Central memory CD8-positive, alpha-beta T cell (primary cell): ENCODE measurements around the gene PITX1.

Experiments
- ATAC-seq: fragments of 150-1000 bp; cut with Tn5 transposase; replicated peaks from 2 replicates; pipeline ENCODE4 v1.10.0; 2022; ENCODE audit warnings: mild to moderate bottlenecking, moderate FRiP score, moderate number of reproducible peaks; ENCODE audit not compliant: poor library complexity, severe bottlenecking; ENCODE audit errors: extremely low read depth
- DNase-seq, 2 donors: peaks; one replicate each; pipeline ENCODE4 v3.0.0; 2021; ENCODE audit warnings: low spot score in 2 of 2
- H3K27ac Mint-ChIP-seq: one replicate; pipeline ENCODE4 v1.8.0; 2022; ENCODE audit warnings: low read depth, mild to moderate bottlenecking, moderate library complexity, mixed read lengths
- H3K27me3 Mint-ChIP-seq: one replicate; pipeline ENCODE4 v1.8.0; 2022; ENCODE audit warnings: mixed read lengths
- H3K36me3 Mint-ChIP-seq: one replicate; pipeline ENCODE4 v1.8.0; 2022; ENCODE audit warnings: mild to moderate bottlenecking, moderate library complexity, mixed read lengths; ENCODE audit not compliant: insufficient read depth
- H3K4me1 Mint-ChIP-seq: one replicate; pipeline ENCODE4 v1.8.0; 2022; ENCODE audit warnings: mixed read lengths
- H3K4me3 Mint-ChIP-seq: one replicate; pipeline ENCODE4 v1.8.0; 2022; ENCODE audit warnings: mild to moderate bottlenecking, moderate library complexity, mixed read lengths
- H3K9me3 Mint-ChIP-seq: one replicate; pipeline ENCODE4 v1.8.0; 2022; ENCODE audit warnings: mixed read lengths

Gene PITX1

GRCh38 chr5:135058331-135058732, 24.3 kb upstream of the PITX1 start:
- DNase-seq (no peak), ATAC-seq (no peak)
- no peak overlapping the region for H3K4me3 Mint-ChIP-seq
- no peaks in the 10 kb centered on the region for H3K9me3 Mint-ChIP-seq
- H3K27me3 Mint-ChIP-seq, result peaks cover 58% of the 10 kb centered on the region
- no peaks in the 10 kb centered on the region for H3K4me1 Mint-ChIP-seq
- H3K27ac Mint-ChIP-seq, result no peak overlapping the region
- H3K36me3 Mint-ChIP-seq, result no peaks in the 10 kb centered on the region

- Mint-ChIP-seq H3K4me1 (no peaks in the 10 kb centered on the region), H3K36me3 (no peaks in the 10 kb centered on the region), H3K9me3 (no peaks in the 10 kb centered on the region), H3K4me3 (no peak overlapping the region), H3K27ac (no peak overlapping the region), H3K27me3 (peaks cover 69% of the 10 kb centered on the region)
- ATAC-seq, result no peak
- no peak for DNase-seq
These were observed 23.2 kb upstream of the PITX1 start for GRCh38 chr5:135057233-135057632.

GRCh38 chr5:135056316-135057030, 22.4 kb upstream of the PITX1 start:
- Mint-ChIP-seq H3K4me1 (no peaks in the 10 kb centered on the region), H3K27ac (no peak overlapping the region), H3K36me3 (no peaks in the 10 kb centered on the region), H3K9me3 (no peaks in the 10 kb centered on the region), H3K27me3 (peaks cover 73% of the 10 kb centered on the region), H3K4me3 (no peak overlapping the region)
- no peak for DNase-seq
- ATAC-seq, result no peak

- H3K27ac Mint-ChIP-seq, result no peak overlapping the region
- H3K4me1 Mint-ChIP-seq, result no peaks in the 10 kb centered on the region
- ATAC-seq (no peak), DNase-seq (no peak)
- H3K4me3 Mint-ChIP-seq, result no peak overlapping the region
- H3K36me3 Mint-ChIP-seq, result no peaks in the 10 kb centered on the region
- H3K9me3 Mint-ChIP-seq, result no peaks in the 10 kb centered on the region
- peaks cover 73% of the 10 kb centered on the region for H3K27me3 Mint-ChIP-seq
These were observed 21.4 kb upstream of the PITX1 start for GRCh38 chr5:135055396-135055795.

- Mint-ChIP-seq H3K27me3 (peaks cover 73% of the 10 kb centered on the region), H3K27ac (no peak overlapping the region)
These were observed 20.5 kb upstream of the PITX1 start for GRCh38 chr5:135054546-135054945.

GRCh38 chr5:135053989-135054388, 20.0 kb upstream of the PITX1 start:
- no peak overlapping the region for H3K4me3 Mint-ChIP-seq
- H3K4me1 Mint-ChIP-seq, result no peaks in the 10 kb centered on the region
- no peaks in the 10 kb centered on the region for H3K36me3 Mint-ChIP-seq
- DNase-seq (no peak), ATAC-seq (no peak)
- H3K27ac Mint-ChIP-seq, result no peak overlapping the region
- no peaks in the 10 kb centered on the region for H3K9me3 Mint-ChIP-seq
- H3K27me3 Mint-ChIP-seq, result peaks cover 73% of the 10 kb centered on the region

More at GRCh38 chr5:135054546-135054945, 20.5 kb upstream of the PITX1 start:
- H3K9me3 Mint-ChIP-seq, result no peaks in the 10 kb centered on the region
- no peaks in the 10 kb centered on the region for H3K4me1 Mint-ChIP-seq
- no peak for ATAC-seq
- H3K4me3 Mint-ChIP-seq, result no peak overlapping the region
- DNase-seq, result no peak
- H3K36me3 Mint-ChIP-seq, result no peaks in the 10 kb centered on the region

- H3K4me1 Mint-ChIP-seq, result no peaks in the 10 kb centered on the region
- no peak overlapping the region for H3K4me3 Mint-ChIP-seq
- no peak overlapping the region for H3K27ac Mint-ChIP-seq
- ATAC-seq (peak; percentile 32), DNase-seq (no peak)
- no peaks in the 10 kb centered on the region for H3K9me3 Mint-ChIP-seq
- no peaks in the 10 kb centered on the region for H3K36me3 Mint-ChIP-seq
- peaks cover 73% of the 10 kb centered on the region for H3K27me3 Mint-ChIP-seq
These were observed 19.2 kb upstream of the PITX1 start for GRCh38 chr5:135053278-135053677.

- Mint-ChIP-seq H3K36me3 (no peaks in the 10 kb centered on the region), H3K4me3 (no peak overlapping the region), H3K9me3 (no peaks in the 10 kb centered on the region), H3K27ac (no peak overlapping the region), H3K4me1 (no peaks in the 10 kb centered on the region), H3K27me3 (peaks cover 73% of the 10 kb centered on the region)
- DNase-seq (no peak), ATAC-seq (no peak)
These were observed 18.6 kb upstream of the PITX1 start for GRCh38 chr5:135052511-135053145.

GRCh38 chr5:135051872-135052271, 17.8 kb upstream of the PITX1 start:
- Mint-ChIP-seq H3K9me3 (no peaks in the 10 kb centered on the region), H3K4me1 (no peaks in the 10 kb centered on the region), H3K4me3 (no peak overlapping the region), H3K36me3 (no peaks in the 10 kb centered on the region), H3K27ac (no peak overlapping the region), H3K27me3 (peaks cover 78% of the 10 kb centered on the region)
- DNase-seq, result no peak
- ATAC-seq, result no peak

GRCh38 chr5:135051399-135051798, 17.4 kb upstream of the PITX1 start:
- Mint-ChIP-seq H3K27ac (no peak overlapping the region), H3K4me1 (no peaks in the 10 kb centered on the region), H3K27me3 (peaks cover 83% of the 10 kb centered on the region), H3K9me3 (no peaks in the 10 kb centered on the region), H3K36me3 (no peaks in the 10 kb centered on the region), H3K4me3 (no peak overlapping the region)
- ATAC-seq, result no peak
- DNase-seq, result no peak

- DNase-seq (no peak), ATAC-seq (no peak)
- H3K4me3 Mint-ChIP-seq, result no peak overlapping the region
- H3K27me3 Mint-ChIP-seq, result peaks cover 94% of the 10 kb centered on the region
- H3K27ac Mint-ChIP-seq, result no peak overlapping the region
- H3K9me3 Mint-ChIP-seq, result no peaks in the 10 kb centered on the region
- H3K36me3 Mint-ChIP-seq, result no peaks in the 10 kb centered on the region
- no peaks in the 10 kb centered on the region for H3K4me1 Mint-ChIP-seq
These were observed 16.3 kb upstream of the PITX1 start for GRCh38 chr5:135050244-135050767.

- no peaks in the 10 kb centered on the region for H3K36me3 Mint-ChIP-seq
- DNase-seq (no peak), ATAC-seq (no peak)
- H3K4me3 Mint-ChIP-seq, result no peak overlapping the region
- no peak overlapping the region for H3K27ac Mint-ChIP-seq
- no peaks in the 10 kb centered on the region for H3K4me1 Mint-ChIP-seq
- no peaks in the 10 kb centered on the region for H3K9me3 Mint-ChIP-seq
- peaks cover 100% of the 10 kb centered on the region for H3K27me3 Mint-ChIP-seq
These were observed 14.9 kb upstream of the PITX1 start for GRCh38 chr5:135048930-135049329.

- peaks cover 100% of the 10 kb centered on the region for H3K27me3 Mint-ChIP-seq
- no peak overlapping the region for H3K4me3 Mint-ChIP-seq
- peaks cover 2% of the 10 kb centered on the region for H3K36me3 Mint-ChIP-seq
- no peaks in the 10 kb centered on the region for H3K4me1 Mint-ChIP-seq
- no peak for ATAC-seq
- H3K27ac Mint-ChIP-seq, result no peak overlapping the region
- H3K9me3 Mint-ChIP-seq, result no peaks in the 10 kb centered on the region
- DNase-seq, result no peak
These were observed 14.3 kb upstream of the PITX1 start for GRCh38 chr5:135048286-135048685.
